Measurements from ENCODE around the gene ZNF521. TPM values are rescaled to one million over a fixed set of nuclear protein-coding genes. Genes with fewer than 3 reads are reported as not detected.
"Not testable (repeated sequence)": the region's sequence is repeated elsewhere in the genome, so short reads cannot be mapped to it uniquely, and the experiment has no call there.

ZNF521 gene
- polyA plus RNA-seq, 3 donors from 2014 or later: 1.8 TPM; not detected in 2

- no peaks in the 10 kb centered on the region for H3K36me3 Mint-ChIP-seq
- no peak overlapping the region for H3K4me3 Mint-ChIP-seq
- no peak for DNase-seq
- H3K4me1 Mint-ChIP-seq: no peaks in the 10 kb centered on the region
- H3K9me3 Mint-ChIP-seq: no peaks in the 10 kb centered on the region
- H3K27ac Mint-ChIP-seq: no peak overlapping the region
- H3K27me3 Mint-ChIP-seq (ENCODE audit: low read depth in 3 of 3): peaks cover 0 to 6% (median 4%) of the 10 kb centered on the region in 3 donors
Measured at GRCh38 chr18:25279556-25279955, 72.4 kb downstream of the ZNF521 start.

GRCh38 chr18:25279133-25279532 is 72.8 kb downstream of the ZNF521 start:
- no peaks in the 10 kb centered on the region for H3K9me3 Mint-ChIP-seq
- H3K27ac Mint-ChIP-seq: no peak overlapping the region
- H3K4me1 Mint-ChIP-seq: no peaks in the 10 kb centered on the region
- H3K36me3 Mint-ChIP-seq: no peaks in the 10 kb centered on the region
- DNase-seq: no peak
- no peak overlapping the region for H3K4me3 Mint-ChIP-seq
- H3K27me3 Mint-ChIP-seq (ENCODE audit: low read depth in 3 of 3): peaks cover 0 to 6% (median 4%) of the 10 kb centered on the region in 3 donors

GRCh38 chr18:25278394-25278793 is 73.6 kb downstream of the ZNF521 start:
- Mint-ChIP-seq H3K4me1 (no peaks in the 10 kb centered on the region), H3K9me3 (no peaks in the 10 kb centered on the region), H3K36me3 (no peaks in the 10 kb centered on the region), H3K4me3 (no peak overlapping the region), H3K27me3 (ENCODE audit: low read depth in 3 of 3) (peaks cover 0 to 6% (median 4%) of the 10 kb centered on the region in 3 donors), H3K27ac (no peak overlapping the region)
- DNase-seq: no peak

- Mint-ChIP-seq H3K4me3 (no peak overlapping the region), H3K27ac (no peak overlapping the region), H3K36me3 (no peaks in the 10 kb centered on the region), H3K9me3 (peaks cover 0 to 4% (median 0%) of the 10 kb centered on the region in 6 donors), H3K4me1 (no peaks in the 10 kb centered on the region), H3K27me3 (ENCODE audit: low read depth in 3 of 3) (peaks cover 0 to 3% (median 2%) of the 10 kb centered on the region in 3 donors)
- DNase-seq: no peak
Measured at GRCh38 chr18:25275412-25276001, 76.5 kb downstream of the ZNF521 start.

- Mint-ChIP-seq H3K4me1 (no peaks in the 10 kb centered on the region), H3K4me3 (no peak overlapping the region), H3K36me3 (no peaks in the 10 kb centered on the region), H3K27ac (no peak overlapping the region), H3K9me3 (peaks cover 0 to 4% (median 0%) of the 10 kb centered on the region in 6 donors), H3K27me3 (ENCODE audit: low read depth in 3 of 3) (peaks cover 0 to 3% (median 2%) of the 10 kb centered on the region in 3 donors)
- no peak for DNase-seq
Measured at GRCh38 chr18:25274926-25275325, 77.0 kb downstream of the ZNF521 start.

GRCh38 chr18:25266931-25267527 is 84.9 kb downstream of the ZNF521 start:
- not testable (repeated sequence) for H3K27me3 Mint-ChIP-seq (ENCODE audit: low read depth in 3 of 3); H3K9me3 Mint-ChIP-seq; H3K27ac Mint-ChIP-seq; H3K4me1 Mint-ChIP-seq; DNase-seq; H3K4me3 Mint-ChIP-seq; H3K36me3 Mint-ChIP-seq

- Mint-ChIP-seq H3K36me3 (no peaks in the 10 kb centered on the region), H3K4me3 (no peak overlapping the region)
Measured at GRCh38 chr18:25262920-25263319, 89.0 kb downstream of the ZNF521 start.

GRCh38 chr18:25261768-25262167 is 90.2 kb downstream of the ZNF521 start:
- H3K36me3 Mint-ChIP-seq: no peaks in the 10 kb centered on the region
- no peak for DNase-seq
- H3K27ac Mint-ChIP-seq: no peak overlapping the region
- H3K27me3 Mint-ChIP-seq (ENCODE audit: low read depth in 3 of 3): peaks cover 0 to 5% (median 2%) of the 10 kb centered on the region in 3 donors
- peaks cover 0 to 5% (median 0%) of the 10 kb centered on the region in 6 donors for H3K9me3 Mint-ChIP-seq
- no peak overlapping the region for H3K4me3 Mint-ChIP-seq
- H3K4me1 Mint-ChIP-seq: no peaks in the 10 kb centered on the region

More at GRCh38 chr18:25262920-25263319, 89.0 kb downstream of the ZNF521 start:
- no peaks in the 10 kb centered on the region for H3K4me1 Mint-ChIP-seq
- H3K9me3 Mint-ChIP-seq: peaks cover 0 to 5% (median 0%) of the 10 kb centered on the region in 6 donors
- peaks cover 0 to 5% (median 3%) of the 10 kb centered on the region in 3 donors for H3K27me3 Mint-ChIP-seq (ENCODE audit: low read depth in 3 of 3)
- DNase-seq: no peak
- no peak overlapping the region for H3K27ac Mint-ChIP-seq

DNA sequence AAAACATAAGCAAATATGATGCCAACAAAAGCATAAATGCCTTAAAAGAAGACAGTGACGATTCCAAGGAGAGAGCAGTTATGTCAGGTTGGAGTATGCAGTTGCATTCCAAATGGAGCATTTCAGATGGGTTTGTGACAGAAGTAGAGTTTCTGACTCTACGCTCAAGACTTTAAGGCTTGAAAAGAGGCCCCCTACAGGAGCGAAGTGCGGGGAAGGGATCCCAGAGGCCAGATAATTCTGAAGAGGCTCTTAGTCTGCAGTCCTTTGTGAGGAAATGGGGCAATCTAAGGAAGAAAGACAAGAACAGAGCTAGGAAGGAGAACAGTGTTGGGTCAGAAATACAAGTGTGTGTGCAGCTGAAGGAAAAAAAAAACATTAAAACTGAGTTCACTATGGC is 95.5 kb downstream of the ZNF521 start:
- no peak overlapping the region for H3K27ac Mint-ChIP-seq
- no peaks in the 10 kb centered on the region for H3K36me3 Mint-ChIP-seq
- peaks cover 0 to 2% (median 2%) of the 10 kb centered on the region in 3 donors for H3K27me3 Mint-ChIP-seq (ENCODE audit: low read depth in 3 of 3)
- H3K4me1 Mint-ChIP-seq: no peaks in the 10 kb centered on the region
- H3K9me3 Mint-ChIP-seq: peaks cover 0 to 3% (median 0%) of the 10 kb centered on the region in 6 donors
- no peak overlapping the region for H3K4me3 Mint-ChIP-seq
- no peak for DNase-seq

- no peaks in the 10 kb centered on the region for H3K36me3 Mint-ChIP-seq
- H3K4me3 Mint-ChIP-seq: no peak overlapping the region
- H3K27me3 Mint-ChIP-seq (ENCODE audit: low read depth in 3 of 3): peaks cover 0 to 1% (median 0%) of the 10 kb centered on the region in 3 donors
- no peaks in the 10 kb centered on the region for H3K9me3 Mint-ChIP-seq
- H3K4me1 Mint-ChIP-seq: no peaks in the 10 kb centered on the region
- no peak overlapping the region for H3K27ac Mint-ChIP-seq
- DNase-seq: no peak
Measured at GRCh38 chr18:25253779-25254178, 98.2 kb downstream of the ZNF521 start.

DNA sequence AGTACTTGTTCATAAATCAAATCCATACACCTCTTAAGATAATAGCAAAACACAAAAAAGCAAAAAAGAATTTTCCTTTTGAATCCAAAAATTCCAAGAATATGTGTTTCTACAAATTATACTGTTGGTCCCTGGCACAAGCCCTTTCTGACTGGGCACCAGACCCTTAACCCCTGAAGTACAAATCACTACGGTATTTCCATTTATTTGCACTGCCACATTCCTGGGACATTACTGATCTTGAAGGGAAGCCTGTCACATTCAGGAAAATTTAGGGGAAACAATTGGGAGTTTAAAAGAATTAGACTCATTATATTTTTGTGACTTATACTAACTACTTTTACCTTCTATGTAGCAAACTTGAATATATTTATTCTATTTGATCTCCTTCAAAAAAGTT is 98.8 kb downstream of the ZNF521 start:
- H3K4me1 Mint-ChIP-seq: no peaks in the 10 kb centered on the region
- H3K4me3 Mint-ChIP-seq: no peak overlapping the region
- H3K36me3 Mint-ChIP-seq: no peaks in the 10 kb centered on the region
- DNase-seq: no peak
- no peaks in the 10 kb centered on the region for H3K9me3 Mint-ChIP-seq
- H3K27me3 Mint-ChIP-seq (ENCODE audit: low read depth in 3 of 3): peaks cover 0 to 1% (median 0%) of the 10 kb centered on the region in 3 donors
- no peak overlapping the region for H3K27ac Mint-ChIP-seq

DNA sequence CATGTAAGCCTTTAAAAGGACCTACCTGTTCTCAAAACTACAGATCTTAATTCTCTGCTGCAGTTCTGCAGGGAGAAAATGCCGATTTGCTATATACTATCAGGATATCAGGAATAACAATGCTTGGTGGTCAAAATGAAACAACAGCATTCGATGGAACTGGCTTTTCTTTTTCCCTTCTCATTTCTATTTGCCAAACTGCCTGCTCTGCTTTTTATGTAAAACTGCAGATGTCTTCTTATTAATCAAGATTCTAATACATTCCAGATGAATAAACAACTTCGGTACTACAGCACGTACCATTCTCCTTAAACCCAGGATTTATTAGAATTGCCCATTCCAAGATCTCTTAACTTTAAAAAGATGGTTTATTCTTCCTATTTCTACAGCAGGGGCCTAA is 100.9 kb downstream of the ZNF521 start:
- H3K27me3 Mint-ChIP-seq (ENCODE audit: low read depth in 3 of 3): peaks cover 0 to 1% (median 0%) of the 10 kb centered on the region in 3 donors
- DNase-seq: no peak
- H3K4me3 Mint-ChIP-seq: no peak overlapping the region
- H3K4me1 Mint-ChIP-seq: no peaks in the 10 kb centered on the region
- H3K9me3 Mint-ChIP-seq: peaks cover 0 to 4% (median 0%) of the 10 kb centered on the region in 6 donors
- H3K27ac Mint-ChIP-seq: no peak overlapping the region
- no peaks in the 10 kb centered on the region for H3K36me3 Mint-ChIP-seq

DNA sequence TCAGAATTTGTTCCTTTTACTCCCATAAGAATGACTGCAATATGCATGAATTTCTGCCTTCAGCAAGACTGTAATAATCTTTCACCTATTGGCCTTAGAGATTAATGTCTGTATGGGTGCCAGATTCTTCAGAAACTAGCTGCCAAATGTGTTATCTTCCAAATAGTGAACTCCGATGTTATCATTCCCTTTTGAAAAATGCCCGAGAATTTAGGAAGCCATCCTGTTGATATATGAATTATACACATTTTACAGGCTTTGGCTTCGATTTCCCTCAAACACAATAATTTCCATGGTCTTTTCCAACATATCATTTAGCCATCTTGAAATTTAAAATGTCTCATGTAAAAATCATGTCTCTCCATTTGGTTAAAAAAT is 101.5 kb downstream of the ZNF521 start:
- DNase-seq: no peak
- Mint-ChIP-seq H3K4me3 (no peak overlapping the region), H3K27ac (no peak overlapping the region), H3K27me3 (ENCODE audit: low read depth in 3 of 3) (no peaks in the 10 kb centered on the region), H3K4me1 (no peaks in the 10 kb centered on the region), H3K9me3 (peaks cover 0 to 4% (median 0%) of the 10 kb centered on the region in 6 donors), H3K36me3 (no peaks in the 10 kb centered on the region)

GRCh38 chr18:25248755-25249154 is 103.2 kb downstream of the ZNF521 start:
- Mint-ChIP-seq H3K27me3 (ENCODE audit: low read depth in 3 of 3) (no peaks in the 10 kb centered on the region), H3K36me3 (no peaks in the 10 kb centered on the region), H3K4me1 (peaks cover 4 to 6% of the 10 kb centered on the region in 2 donors), H3K9me3 (peaks cover 0 to 4% (median 0%) of the 10 kb centered on the region in 6 donors), H3K4me3 (no peak overlapping the region), H3K27ac (no peak overlapping the region)
- DNase-seq: no peak

DNA sequence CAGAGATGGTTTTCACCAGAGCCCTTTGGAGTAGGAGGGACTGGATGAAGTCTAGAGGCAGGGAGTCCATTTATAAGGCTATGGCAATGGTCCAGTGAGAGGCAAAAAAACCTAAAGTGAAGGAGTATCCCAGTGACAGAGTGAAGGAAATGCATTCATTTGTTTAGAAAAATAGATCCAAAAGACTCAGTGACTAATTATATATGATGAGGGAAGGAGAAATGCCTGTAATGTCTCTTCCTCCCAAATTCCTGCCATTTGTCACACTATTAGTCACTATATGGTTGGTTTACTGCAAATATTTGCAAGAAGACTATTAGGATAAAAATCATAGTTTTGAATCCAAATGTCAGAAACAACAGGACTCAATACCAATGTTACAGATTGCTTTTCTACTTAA is 104.2 kb downstream of the ZNF521 start:
- Mint-ChIP-seq H3K4me3 (no peak overlapping the region), H3K27me3 (ENCODE audit: low read depth in 3 of 3) (peaks cover 0 to 3% (median 0%) of the 10 kb centered on the region in 3 donors), H3K9me3 (peaks cover 0 to 4% (median 0%) of the 10 kb centered on the region in 6 donors), H3K27ac (no peak overlapping the region), H3K36me3 (no peaks in the 10 kb centered on the region), H3K4me1 (peaks cover 4 to 6% of the 10 kb centered on the region in 2 donors)
- no peak for DNase-seq

Data from immature natural killer cell (primary cell).